Small intestine (tissue), 7 donors: ENCODE measurements around the gene MEGF11. TPM values are rescaled to one million over a fixed set of nuclear protein-coding genes. Genes with fewer than 3 reads are reported as not detected.
"Not testable (repeated sequence)": the region's sequence is repeated elsewhere in the genome, so short reads cannot be mapped to it uniquely, and the experiment has no call there.

Experiments
- DNase-seq, 2 donors: peaks; one replicate each; pipeline versions ENCODE4 v3.0.0 to v3.0.0-alpha.2; 2013
- FAIRE-seq: peaks from 2 replicates; lab custom pipeline; 2012; peaks lifted over from hg19 to GRCh38; lab: Jason Lieb, UNC
- H3K27ac ChIP-seq, 3 donors: one replicate each; pipeline ENCODE4 v1.5.1; 2013; ENCODE audit warnings: low read length in 2 of 3, mild to moderate bottlenecking in 2 of 3, control low read depth in 1 of 3, inconsistent platforms in 1 of 3, low read depth in 1 of 3, moderate library complexity in 1 of 3
- H3K27me3 ChIP-seq, 3 donors: one replicate each; pipeline ENCODE4 v1.6.1; 2013; ENCODE audit warnings: low read length in 3 of 3, inconsistent platforms in 1 of 3; ENCODE audit not compliant: control insufficient read depth in 3 of 3, insufficient read depth in 3 of 3
- H3K36me3 ChIP-seq, 3 donors: one replicate each; pipeline ENCODE4 v1.6.1; 2013; ENCODE audit warnings: low read length in 3 of 3, inconsistent platforms in 1 of 3, low read depth in 1 of 3, mild to moderate bottlenecking in 1 of 3, moderate library complexity in 1 of 3; ENCODE audit not compliant: control insufficient read depth in 3 of 3, insufficient read depth in 2 of 3
- H3K4me1 ChIP-seq, 3 donors: one replicate each; pipeline ENCODE4 v1.6.1; 2013; ENCODE audit warnings: low read length in 2 of 3, inconsistent platforms in 1 of 3, low read depth in 1 of 3, mild to moderate bottlenecking in 1 of 3, moderate library complexity in 1 of 3; ENCODE audit not compliant: control insufficient read depth in 3 of 3, insufficient read depth in 2 of 3
- H3K4me3 ChIP-seq, 3 donors: one replicate each; pipeline ENCODE4 v1.5.1; 2013; ENCODE audit warnings: low read length in 3 of 3, control low read depth in 1 of 3, inconsistent platforms in 1 of 3, low read depth in 1 of 3, mild to moderate bottlenecking in 1 of 3, moderate library complexity in 1 of 3
- H3K9me3 ChIP-seq, 2 donors: one replicate each; pipeline ENCODE4 v1.6.1; 2013; ENCODE audit warnings: low read depth in 1 of 2, low read length in 1 of 2; ENCODE audit not compliant: control insufficient read depth in 2 of 2, insufficient read depth in 1 of 2
- whole genome bisulfite sequencing, 3 donors: extraction: QIAGEN DNeasy Blood & Tissue Kit; methylation state at CpG; one replicate each; pipeline ENCODE4 v1.1.7; 2013; 5-methylcytosine and 5-hydroxymethylcytosine counted together
- polyA plus RNA-seq, 4 donors: library from polyadenylated mRNA; stranded (reverse) in 3 of 4; unstranded in 1 of 4; fragments of 200-250 nt in 3 of 4; fragments of 120-200 nt in 1 of 4; gene quantifications; one replicate each; pipeline versions ENCODE4 v1.2.1 to v1.2.3, GENCODE V29; 2013
- donor health status: healthy with polysubstance abuse.
- donor health status: control.
- donor health status: control.
- donor health status: Bipolar disorder and iron deficiency.
- donor health status: healthy.

MEGF11 gene
- polyA plus RNA-seq, 4 donors = 0.24 to 0.41 TPM; not detected in 2

DNA sequence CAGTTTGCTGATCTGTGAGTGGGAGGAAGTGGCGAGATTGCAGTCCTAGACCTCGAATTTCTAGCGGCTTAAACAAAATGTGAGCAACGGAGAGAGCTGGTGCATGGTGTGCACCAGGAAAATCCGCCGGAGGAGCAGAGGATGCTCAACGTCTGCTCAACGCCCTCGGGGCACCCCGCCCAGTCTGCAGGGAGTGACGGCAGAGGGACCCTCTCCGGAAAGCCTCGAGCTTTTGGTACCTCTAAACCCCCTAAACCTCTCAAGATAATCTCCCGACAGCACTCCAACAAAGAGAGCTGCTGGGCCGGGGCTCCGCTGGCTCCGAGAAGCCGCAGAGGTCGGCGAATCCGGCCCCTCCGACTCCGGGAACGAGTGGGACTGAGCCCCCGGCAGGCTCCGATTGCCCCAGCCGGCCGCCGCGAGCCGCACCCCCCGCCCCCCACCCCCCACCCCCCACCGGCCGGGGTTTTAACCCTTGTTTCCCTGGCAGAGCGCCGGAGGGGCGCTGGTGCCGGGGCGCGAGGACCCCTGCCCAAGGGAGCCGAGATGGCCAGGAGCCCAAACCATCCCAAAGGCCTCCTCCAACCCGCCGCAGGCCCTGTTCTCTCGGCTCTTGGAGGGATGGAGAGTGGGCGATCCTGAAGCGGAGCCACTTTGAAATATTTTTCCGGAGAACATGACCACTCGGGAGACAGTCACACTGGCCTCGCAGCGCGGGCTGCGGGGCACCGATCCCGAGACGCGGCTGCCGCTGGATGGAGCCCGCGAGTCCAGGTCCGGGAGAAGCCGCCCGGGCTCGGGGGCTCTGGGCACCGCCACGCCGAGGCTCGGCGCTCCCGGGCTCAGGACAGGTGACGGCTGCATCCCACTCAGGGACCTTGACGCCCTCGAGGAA, 1.5 kb downstream of the MEGF11 start:
- Histone ChIP-seq H3K9me3 (no peaks in the 10 kb centered on the region), H3K27me3 (peaks cover 10 to 93% (median 41%) of the 10 kb centered on the region in 3 donors), H3K4me3 (peak overlapping the region in 2 of 3 donors; percentile 10 to 45), H3K4me1 (peaks cover 0 to 15% (median 2%) of the 10 kb centered on the region in 3 donors), H3K27ac (no peak overlapping the region), H3K36me3 (no peaks in the 10 kb centered on the region)
- DNase-seq (peak; percentile 46 to 75), FAIRE-seq (no peak)
- WGBS, 3 donors = 2 to 3% (median 3%) methylated on average over 62 to 72 of the region's 72 CpGs

DNA sequence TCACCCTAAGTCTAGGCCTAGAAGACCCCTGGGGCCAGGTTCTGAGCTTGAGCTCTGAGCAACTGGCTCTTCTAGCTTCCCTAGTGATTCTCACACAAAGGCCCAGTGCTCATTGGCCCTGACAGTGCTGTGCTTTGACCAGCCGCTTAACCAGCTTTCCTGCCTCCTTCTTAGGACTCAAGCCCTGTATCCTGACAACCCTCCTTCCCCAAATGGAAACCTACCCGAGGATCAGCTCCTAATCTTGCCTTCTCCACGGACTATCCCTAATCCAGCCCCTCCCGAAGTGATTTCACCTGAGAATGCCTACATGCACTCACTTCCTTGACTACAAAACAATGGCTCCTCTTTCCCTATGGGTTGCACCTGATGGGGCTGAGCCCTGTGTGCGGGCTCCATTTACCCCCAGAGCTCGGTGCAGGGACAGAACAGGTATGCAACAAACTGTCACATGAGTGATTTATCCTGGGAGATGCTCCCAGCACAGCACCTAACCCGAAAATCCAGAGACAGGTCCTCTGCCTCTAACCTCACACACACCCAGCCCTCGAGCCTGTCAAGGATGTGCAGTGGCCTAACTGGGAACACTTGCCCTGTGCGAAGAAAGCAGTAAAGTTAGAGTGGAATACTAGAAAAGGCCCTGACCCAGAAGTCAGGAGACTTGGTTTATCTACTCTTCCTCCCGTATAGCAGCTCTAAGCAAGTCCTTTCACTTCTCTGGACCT, 2.3 kb downstream of the MEGF11 start:
- FAIRE-seq (no peak), DNase-seq (no peak)
- no peak overlapping the region for H3K4me3 ChIP-seq
- 40 to 56% (median 52%) methylated on average over 10 of the region's 10 CpGs for WGBS, 3 donors
- no peak overlapping the region for H3K27ac ChIP-seq
- no peaks in the 10 kb centered on the region for H3K36me3 ChIP-seq
- H3K27me3 ChIP-seq = peaks cover 10 to 92% (median 38%) of the 10 kb centered on the region in 3 donors
- peaks cover 0 to 15% (median 2%) of the 10 kb centered on the region in 3 donors for H3K4me1 ChIP-seq
- no peaks in the 10 kb centered on the region for H3K9me3 ChIP-seq

DNA sequence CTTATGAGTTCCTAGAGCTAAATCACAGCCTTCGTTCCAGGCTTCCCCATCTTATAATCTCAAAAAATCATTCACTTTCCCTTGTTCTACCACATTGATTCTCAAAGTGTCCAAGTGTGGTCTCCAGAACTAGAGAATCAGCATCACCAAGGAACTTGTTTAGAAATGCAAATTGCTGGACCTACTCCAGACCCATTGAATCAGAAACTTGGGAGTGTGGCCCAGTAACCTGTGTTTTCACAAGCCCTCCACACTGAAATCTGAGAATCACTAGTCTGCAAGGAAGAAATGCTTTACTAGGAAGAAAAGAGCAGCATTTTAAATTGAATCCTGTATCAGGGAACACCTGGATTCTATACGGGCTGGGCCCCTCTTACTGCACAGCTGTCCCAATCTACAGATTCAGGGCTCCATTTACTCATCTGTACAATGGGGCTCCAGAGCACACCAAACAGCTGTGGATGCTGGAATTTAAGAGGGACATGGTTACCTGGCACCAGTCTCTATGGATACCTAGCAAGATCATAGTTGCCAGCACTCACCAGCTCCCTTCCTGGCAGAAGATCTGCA, 3.9 kb downstream of the MEGF11 start:
- no peak for DNase-seq
- Histone ChIP-seq H3K36me3 (no peaks in the 10 kb centered on the region), H3K27ac (no peak overlapping the region), H3K9me3 (no peaks in the 10 kb centered on the region), H3K4me3 (no peak overlapping the region), H3K27me3 (peaks cover 7 to 76% (median 22%) of the 10 kb centered on the region in 3 donors), H3K4me1 (peaks cover 0 to 14% (median 2%) of the 10 kb centered on the region in 3 donors)
- 79 to 92% (median 81%) methylated on average over 2 of the region's 2 CpGs for WGBS, 3 donors
- FAIRE-seq = no peak

DNA sequence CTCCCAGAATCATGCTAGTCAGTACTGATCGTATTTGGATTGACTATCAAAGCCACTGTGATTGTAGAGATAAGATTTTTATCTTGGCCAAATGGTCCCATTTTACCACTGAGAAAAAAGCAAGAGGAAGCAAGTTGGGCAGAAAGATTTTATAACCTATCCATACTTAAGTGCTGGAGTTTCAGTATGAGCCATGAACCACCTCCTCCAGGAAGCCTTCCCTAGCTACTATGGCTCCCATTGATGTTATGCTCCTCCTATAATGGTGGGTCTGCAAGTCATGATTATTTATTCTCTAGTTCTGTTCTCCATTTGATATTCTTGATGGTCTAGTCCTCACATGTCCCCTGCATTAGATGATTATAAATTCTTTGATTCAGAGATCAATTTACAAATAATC, 6.6 kb downstream of the MEGF11 start:
- DNase-seq = no peak
- FAIRE-seq = no peak

DNA sequence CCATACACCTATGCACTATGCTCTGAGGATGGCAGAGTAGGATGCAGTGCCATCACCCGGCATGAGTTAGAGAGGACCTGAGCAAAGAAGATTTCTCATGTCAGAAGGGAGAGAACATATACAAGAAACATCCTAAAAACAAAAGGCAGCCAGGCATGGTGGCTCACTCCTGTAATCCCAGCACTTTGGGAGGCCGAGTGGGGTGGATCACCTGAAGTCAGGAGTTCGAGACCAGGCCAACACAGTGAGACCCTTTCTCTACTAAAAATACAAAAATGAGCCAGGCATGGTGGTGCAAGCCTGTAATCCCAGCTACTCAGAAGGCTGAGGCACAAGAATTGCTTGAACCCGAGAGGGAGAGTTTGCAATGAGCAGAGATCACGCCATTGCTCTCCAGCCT, 7.7 kb downstream of the MEGF11 start:
- not testable (repeated sequence) for H3K4me1 ChIP-seq, FAIRE-seq, H3K9me3 ChIP-seq, H3K4me3 ChIP-seq, DNase-seq, H3K36me3 ChIP-seq, H3K27ac ChIP-seq
- WGBS, 3 donors = 82 to 84% (median 82%) methylated on average over 5 of the region's 5 CpGs
- H3K27me3 ChIP-seq = peaks cover 0 to 43% (median 5%) of the 10 kb centered on the region in 3 donors

More for the DNA sequence above, 6.6 kb downstream of the MEGF11 start:
- Histone ChIP-seq H3K27ac (no peak overlapping the region), H3K36me3 (no peaks in the 10 kb centered on the region), H3K4me1 (peaks cover 0 to 7% (median 0%) of the 10 kb centered on the region in 3 donors), H3K4me3 (no peak overlapping the region), H3K9me3 (no peaks in the 10 kb centered on the region), H3K27me3 (peaks cover 0 to 54% (median 14%) of the 10 kb centered on the region in 3 donors)
- WGBS, 3 donors = 52 to 80% (median 65%) methylated on average over 1 of the region's 1 CpG

DNA sequence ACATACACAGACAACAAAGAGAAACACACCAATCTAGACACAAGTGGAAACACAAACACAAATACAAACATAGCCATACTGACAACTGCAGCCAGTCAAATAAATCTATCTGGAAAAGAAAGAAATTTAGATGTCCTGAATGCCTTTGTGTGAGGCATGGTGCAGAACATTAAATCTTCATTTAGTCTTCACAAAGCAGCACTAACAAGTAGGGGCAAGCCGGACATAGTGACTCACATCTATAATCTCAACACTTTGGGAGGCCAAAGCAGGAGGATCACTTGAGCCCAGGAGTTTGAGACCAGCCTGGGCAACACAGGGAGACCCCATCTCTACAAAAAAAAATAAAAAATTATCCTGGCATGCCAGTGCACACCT, 11.7 kb downstream of the MEGF11 start:
- DNase-seq = no peak
- Histone ChIP-seq H3K27ac (no peak overlapping the region), H3K27me3 (peaks cover 0 to 9% (median 5%) of the 10 kb centered on the region in 3 donors), H3K4me1 (peaks cover 0 to 42% (median 0%) of the 10 kb centered on the region in 3 donors), H3K4me3 (no peak overlapping the region), H3K36me3 (no peaks in the 10 kb centered on the region), H3K9me3 (no peaks in the 10 kb centered on the region)
- WGBS, 3 donors = 54 to 93% (median 92%) methylated on average over 1 of the region's 1 CpG
- no peak for FAIRE-seq

DNA sequence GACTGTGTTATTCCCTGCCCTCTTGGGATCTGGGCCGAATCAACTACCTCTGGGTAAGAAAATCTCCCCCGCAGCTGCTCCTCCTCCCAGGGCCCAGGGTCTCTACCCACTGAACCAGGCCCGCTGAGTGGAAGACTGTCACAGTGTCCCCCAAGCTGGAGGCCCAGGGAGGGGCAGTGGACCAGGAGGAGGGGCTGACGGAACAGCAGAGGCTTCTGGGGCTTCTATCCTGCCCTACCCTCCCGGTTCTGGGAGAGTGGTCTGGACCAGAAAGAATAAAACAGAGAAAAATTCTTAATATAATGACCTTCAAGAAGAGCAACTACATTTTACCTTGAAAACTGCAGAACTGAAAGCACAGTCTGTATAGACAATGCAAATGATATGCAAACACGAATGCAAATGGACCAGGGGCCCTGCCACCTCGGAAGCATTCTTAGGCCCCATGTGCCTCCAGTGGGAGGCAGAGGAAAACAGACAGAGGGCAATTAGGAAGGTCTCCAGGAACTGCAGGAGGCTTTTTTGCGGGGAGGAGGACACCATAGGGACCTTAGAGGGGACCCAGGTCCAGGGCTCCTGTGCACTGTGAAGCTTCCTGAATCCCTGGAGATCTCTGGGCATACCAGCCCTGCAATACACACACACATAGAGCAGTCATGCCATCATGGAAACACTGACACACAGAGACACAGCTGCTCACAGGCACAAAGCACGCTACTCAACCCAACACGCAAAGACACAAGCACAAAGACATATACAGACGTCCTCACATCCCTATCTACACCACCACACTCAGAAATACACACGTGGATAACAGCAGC, 12.3 kb downstream of the MEGF11 start:
- H3K27me3 ChIP-seq = peaks cover 0 to 10% (median 9%) of the 10 kb centered on the region in 3 donors
- no peak for FAIRE-seq
- WGBS, 3 donors = 76 to 80% (median 77%) methylated on average over 12 of the region's 12 CpGs

More for the DNA sequence above, 12.3 kb downstream of the MEGF11 start:
- H3K4me1 ChIP-seq = peaks cover 0 to 48% (median 0%) of the 10 kb centered on the region in 3 donors
- no peak overlapping the region for H3K4me3 ChIP-seq
- H3K9me3 ChIP-seq = no peaks in the 10 kb centered on the region
- no peak for DNase-seq
- no peaks in the 10 kb centered on the region for H3K36me3 ChIP-seq
- peak overlapping the region in 1 of 3 donors; percentile 47 for H3K27ac ChIP-seq
